GM21360 (cell line): ENCODE results near the gene CLEC2D.
"Not testable (repeated sequence)": the region's sequence is repeated elsewhere in the genome, so short reads cannot be mapped to it uniquely, and the experiment has no call there.

ENCODE experiments used
- ATAC-seq: cut with Tn5 transposase; IDR thresholded peaks from one replicate; pipeline ENCODE4 v1.9.1; 2021; ENCODE audit warnings: mild to moderate bottlenecking, moderate library complexity; ENCODE audit not compliant: unreplicated experiment

The CLEC2D gene, protein sequence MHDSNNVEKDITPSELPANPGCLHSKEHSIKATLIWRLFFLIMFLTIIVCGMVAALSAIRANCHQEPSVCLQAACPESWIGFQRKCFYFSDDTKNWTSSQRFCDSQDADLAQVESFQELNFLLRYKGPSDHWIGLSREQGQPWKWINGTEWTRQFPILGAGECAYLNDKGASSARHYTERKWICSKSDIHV

DNA sequence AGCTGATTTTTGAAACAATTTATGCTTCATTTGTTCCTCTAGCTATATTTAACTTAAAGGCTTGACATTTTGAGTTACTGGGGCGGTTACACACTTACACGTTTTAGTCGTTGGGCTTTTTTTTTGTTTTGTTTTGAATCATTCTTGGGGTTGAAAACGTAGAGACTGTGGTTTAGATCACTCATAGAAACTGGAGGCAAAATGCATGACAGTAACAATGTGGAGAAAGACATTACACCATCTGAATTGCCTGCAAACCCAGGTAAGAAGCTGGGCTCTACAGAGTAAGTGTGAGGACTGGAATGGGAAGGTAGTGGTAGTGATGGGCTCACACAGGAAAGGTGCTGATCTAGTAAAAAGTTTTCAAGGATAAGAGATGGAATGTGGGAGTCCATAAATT is at the start of gene CLEC2D:
TSS of gene CLEC2D (plus strand) at position 180 of the 400 bp plus-strand sequence. CDS start at position 202, 22 bp downstream.
- ATAC-seq, result peak; percentile 48

DNA sequence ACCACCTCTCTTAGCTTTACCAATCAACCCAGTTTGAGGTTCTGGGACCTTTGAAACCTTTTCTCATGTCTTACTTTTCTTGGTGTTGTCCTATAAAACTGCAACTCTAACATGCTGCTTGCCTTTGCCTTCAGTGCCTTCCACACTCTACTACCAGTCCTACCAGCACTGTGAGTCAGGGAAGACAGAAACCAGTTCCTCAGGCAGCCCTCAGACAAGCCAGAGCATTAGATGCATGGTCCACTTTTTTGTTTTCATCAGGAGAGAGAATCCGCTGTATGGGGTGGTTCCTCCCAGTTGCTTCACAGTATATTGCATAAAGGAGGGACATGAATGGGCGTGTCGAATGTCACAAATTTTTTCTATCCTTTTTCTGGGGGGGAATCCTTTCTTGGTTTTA is 44.5 kb upstream of the CLEC2D start:
- ATAC-seq, result no peak

DNA sequence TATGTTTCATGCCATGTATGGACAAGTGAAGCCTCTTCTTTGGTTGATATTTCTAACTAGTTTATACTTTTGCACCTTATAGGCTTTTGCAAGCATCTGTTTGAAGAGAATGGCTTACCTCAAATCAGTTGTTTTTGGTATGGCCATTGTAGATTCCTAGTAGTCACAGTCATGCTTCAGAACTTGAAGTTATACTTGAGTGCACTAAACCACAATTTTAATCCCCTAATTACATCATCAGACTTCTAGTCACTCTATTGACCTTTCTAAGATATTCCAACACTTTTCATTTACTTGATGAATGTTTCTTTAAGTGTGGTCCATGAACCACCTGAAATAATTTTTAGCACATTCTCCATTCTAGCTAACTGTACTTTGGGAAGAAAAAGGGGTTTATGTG is 43.2 kb upstream of the CLEC2D start:
- ATAC-seq, result no peak

DNA sequence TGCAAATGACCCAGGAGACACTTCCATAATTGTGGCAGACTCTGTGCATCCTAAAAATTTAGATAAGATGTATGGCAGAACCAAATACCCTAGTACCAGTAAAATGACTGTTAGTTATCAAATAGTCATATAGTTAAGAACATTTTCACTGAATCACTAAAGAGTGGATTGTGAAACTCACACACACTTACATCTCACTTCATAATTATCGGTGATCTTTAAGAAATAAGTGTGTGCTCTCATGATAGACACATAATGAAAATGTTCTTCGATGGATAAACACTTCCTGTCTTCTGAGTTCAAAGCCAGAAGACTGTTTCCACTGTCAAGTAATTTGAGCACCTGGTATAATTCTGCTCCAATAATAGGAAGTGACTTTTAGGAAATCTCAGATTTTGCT is 42.7 kb upstream of the CLEC2D start:
- ATAC-seq, result no peak

DNA sequence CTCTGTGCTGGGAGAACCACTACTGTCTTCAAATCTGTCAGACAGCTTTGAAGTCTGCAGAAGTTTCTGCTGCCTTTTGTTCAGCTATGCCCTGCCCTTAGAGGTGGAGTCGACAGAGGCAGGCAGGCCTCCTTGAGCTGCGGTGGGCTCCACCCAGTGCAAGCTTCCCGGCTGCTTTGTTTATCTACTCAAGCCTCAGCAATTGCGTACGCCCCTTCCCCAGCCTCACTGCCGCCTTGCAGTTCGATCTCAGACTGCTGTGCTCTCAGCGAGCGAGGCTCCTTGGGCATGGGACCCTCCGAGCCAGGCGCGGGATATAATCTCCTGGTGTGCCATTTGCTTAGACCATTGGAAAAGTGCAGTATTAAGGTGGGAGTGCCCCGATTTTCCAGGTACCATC is 36.7 kb upstream of the CLEC2D start:
- ATAC-seq, result no peak

DNA sequence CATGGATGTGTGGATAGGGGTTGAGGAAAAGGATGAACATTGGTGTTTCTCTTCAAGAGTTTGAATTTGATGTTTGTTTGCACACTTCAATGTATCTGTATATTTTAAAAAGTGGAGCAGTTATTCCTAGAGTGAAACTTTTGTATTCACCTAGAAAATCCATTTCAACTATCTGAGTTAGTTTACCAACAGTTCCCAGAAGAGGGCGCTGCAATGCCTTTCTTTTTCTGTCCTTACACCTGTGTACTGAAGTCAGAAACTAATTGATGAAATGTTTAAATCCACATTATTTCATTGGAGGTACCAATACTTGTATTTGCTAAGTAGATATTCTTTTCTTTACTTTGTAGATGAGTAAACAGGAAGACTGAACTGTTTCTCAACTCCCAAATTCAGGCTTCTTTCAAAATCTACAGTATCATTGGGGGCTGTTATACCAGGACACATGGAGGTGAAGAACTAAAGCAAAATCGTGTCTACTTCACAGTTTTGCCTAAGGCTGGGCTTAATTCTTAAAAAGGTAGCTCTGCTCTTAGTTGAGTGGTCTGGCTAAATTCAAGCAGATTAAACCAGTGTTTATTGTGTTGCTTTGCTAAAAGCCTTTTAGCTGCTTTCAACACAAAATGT is 35.2 kb upstream of the CLEC2D start:
- ATAC-seq, result no peak

DNA sequence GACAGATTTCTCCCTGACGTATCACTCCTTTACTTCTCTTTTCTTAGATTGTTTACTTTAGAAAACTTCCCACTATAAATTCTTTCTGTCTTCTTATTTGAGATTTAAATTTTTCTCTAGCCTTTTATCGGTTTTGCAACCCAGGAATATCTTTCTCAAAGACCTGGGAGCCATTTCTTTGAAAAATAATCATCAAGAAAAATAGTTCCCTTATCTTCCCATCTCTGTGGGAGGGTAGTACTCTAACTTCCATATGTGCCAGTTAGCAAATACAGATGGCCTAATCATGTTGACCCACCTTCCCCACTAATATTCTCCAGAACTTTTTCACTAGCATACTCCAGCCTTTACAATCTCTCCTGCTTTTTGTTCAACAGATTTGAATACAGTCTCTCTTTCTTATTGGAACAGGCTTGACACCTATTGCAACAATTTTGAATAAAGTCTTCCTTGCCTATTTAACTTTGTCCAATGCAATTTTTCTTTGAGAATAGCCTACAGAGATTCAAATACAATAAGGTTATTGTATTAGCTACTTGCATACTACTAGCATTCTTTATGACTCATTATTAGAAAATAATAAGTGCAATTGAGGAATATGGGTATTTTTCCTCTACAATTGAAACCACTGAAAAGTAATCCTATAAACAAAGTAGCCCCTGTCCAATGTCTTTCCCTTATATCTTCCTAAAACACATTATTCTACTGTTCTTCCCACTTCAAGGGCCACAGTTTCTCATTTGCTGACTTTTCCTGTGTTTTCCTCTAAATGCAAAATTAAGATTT is 34.4 kb upstream of the CLEC2D start:
- no peak for ATAC-seq

DNA sequence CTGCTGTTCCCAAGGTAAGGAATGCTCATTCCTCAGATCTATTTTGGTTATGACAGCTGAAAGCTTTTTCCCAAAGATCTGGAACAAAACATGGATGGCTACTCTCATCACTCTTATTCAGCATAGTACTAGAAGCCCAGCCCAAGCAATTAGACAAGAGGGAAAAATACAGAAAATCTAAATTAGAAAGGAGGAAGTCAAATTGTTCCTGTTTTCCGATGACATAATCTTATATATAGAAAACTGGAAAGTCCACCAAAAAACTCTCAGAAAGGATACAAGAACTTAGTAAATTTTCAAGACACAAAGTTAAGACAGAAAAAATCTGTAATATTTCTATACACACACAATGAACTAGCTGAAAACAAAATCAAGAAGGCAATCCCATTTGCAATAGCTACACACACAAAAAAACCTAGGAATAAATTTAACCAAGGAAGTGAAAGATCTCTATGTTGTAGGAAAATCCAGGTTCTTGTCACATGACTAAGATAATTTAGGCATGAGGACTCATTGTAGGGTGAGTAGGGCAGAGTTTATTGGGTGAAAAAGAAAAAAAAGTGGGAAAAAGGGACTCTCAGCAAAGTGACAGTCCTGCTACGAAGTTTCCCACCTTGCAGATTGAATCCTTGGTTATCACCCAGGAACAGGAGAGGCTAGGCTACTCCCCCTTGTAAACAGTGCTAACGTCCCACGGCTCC is 33.2 kb upstream of the CLEC2D start:
- ATAC-seq, result no peak

DNA sequence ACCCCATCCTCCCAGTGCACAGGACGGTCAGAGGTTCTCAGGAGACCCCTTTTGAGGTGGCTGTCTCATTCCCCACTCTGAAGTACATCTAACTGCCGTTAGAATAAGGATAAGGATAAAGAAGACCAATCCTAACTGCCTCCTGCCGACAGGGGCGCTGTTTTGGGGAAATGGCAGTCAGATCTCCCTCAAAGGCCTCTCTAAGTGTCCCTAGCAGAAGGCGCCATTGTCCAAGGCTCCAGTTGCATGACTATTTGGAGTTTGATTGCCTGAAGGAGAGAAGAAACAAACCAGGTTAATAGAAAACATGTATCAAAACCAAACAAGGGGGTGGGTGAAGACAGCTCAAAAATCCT is 32.7 kb upstream of the CLEC2D start:
- no peak for ATAC-seq

DNA sequence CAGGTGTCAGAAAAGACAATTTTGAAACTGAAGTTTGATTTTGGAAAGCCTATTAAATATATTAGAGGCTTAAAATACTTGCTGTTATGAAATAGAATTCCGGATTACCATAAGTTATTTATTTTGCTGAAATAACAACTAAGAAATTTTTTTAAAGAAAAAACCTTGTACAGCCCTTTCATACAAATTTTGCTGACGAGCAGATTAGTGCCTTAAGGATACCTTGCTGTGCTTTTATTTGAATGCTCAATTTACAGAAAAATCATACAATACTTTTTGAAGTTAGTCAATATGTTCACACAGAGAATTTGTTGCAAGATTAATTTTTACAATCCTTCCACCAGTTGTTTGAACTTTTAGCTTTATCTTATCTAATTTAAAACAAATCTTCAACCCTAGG is 29.5 kb upstream of the CLEC2D start:
- no peak for ATAC-seq

DNA sequence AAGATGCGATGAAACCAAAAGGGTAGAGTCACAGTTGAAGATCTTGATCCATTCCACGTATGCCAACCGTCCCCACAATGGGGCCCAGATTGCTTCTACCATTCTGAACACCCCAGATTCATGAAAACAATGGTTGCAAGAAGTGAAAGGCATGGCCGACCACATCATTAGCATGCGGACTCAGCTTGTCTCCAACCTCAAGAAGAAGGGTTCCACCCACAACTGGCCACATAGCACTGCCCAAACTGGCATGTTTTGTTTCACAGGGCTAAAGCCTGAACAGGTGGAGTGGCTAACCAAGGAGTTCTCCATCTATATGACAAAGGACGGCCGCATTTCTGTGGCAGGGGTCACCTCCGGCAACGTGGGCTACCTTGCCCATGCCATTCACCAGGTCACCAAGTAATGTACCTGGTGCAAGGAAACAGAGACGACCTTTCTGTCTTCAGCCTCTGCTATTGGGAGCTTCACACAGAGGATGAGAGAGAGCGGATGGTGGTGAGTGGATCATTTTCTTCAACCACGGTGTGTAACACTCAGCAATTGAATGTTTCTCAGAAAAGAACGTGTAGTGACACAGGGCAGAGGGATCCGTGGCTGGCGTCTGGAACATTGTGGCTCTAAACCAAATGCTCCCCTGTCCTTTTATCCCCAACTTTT is 26.8 kb upstream of the CLEC2D start:
- no peak for ATAC-seq

DNA sequence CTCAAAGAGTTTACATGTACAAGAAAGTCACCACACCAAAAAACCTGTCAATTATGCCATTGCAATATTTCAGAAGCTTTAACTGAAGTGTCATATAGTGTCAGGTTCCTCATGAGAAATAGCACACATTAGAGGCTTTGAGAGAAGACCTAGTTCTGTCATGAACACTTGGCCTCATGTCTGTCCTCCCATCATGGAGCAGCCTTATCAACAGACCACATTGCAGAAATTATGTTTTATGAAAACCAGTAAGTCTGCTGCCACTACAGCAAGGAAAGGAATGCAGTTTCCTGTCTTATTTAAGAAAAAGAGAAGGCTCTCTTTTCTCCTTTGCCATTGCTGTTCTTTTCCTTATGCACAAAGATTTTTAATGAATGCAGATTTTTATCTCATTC is 26.2 kb upstream of the CLEC2D start:
- no peak for ATAC-seq

DNA sequence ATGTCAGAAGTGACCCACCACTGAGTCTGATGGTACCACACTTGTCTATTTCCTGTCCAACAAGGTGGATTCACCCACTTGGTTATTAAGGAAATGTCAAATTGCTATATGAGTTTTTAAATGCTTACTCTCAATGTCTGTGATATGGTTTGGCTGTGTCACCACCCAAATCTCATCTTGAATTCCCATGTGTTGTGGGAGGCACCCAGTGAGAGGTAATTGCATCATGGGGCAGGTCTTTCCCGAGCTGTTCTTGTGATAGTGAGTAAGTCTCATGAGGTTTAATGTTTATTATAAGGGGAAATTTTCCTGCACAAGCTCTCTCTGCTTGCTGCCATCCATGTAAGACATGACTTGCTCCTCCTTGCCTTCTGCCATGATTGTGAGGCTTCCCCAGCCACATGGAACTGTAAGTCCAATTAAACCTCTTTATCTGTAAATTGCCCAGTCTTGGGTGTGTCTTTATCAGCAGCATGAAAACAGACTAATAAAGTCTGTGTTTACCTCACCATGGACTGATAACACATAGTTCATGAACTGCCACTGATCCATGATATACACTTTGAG is 24.4 kb upstream of the CLEC2D start:
- not testable (repeated sequence) for ATAC-seq

DNA sequence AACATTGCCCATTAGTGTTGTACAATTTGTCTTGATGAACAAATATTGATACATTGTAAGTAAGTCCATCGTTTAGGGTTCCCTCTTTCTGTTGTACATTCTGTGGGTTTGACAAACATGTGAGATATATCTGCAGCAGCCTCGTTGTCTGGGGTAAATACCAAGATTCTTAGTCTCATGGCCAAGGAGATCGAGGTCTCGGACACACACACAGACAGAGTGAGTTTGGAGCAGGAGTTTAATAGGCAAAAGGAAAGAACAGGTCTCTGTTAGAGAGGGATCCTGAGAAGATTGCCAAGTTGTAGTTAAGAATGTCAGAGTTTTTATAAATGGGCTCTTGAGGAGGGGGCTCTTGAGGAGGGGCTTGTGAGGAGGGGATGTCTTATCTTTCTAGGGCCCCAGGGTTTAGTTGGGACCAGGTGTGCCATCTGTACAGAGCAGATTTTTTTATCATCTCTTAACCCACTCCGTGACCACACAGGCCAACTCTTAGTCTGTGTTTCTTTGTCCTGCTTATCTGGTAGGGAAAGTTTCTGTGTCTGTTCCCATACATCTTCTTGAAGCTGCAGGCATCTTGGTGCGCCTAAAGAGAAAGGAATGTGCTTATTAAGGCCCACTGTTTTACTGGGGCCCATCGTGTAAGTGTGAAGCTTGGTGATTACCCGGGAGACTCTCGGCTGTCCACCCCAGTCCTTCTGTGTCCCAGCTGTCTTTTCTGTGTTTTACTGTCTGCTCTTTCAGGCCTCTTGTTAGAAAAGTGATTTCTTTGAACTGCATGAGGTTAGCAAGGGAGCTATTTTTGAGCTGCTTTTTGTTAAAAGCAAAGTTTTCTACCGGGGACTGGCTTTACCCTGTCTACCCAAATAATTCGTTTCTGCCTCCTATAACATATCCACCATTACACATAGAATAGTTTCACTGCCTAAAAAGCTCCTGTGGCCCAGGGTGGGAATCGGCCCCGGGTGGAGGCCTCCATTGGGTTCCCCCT is 22.4 kb upstream of the CLEC2D start:
- ATAC-seq, result peak; percentile 7

DNA sequence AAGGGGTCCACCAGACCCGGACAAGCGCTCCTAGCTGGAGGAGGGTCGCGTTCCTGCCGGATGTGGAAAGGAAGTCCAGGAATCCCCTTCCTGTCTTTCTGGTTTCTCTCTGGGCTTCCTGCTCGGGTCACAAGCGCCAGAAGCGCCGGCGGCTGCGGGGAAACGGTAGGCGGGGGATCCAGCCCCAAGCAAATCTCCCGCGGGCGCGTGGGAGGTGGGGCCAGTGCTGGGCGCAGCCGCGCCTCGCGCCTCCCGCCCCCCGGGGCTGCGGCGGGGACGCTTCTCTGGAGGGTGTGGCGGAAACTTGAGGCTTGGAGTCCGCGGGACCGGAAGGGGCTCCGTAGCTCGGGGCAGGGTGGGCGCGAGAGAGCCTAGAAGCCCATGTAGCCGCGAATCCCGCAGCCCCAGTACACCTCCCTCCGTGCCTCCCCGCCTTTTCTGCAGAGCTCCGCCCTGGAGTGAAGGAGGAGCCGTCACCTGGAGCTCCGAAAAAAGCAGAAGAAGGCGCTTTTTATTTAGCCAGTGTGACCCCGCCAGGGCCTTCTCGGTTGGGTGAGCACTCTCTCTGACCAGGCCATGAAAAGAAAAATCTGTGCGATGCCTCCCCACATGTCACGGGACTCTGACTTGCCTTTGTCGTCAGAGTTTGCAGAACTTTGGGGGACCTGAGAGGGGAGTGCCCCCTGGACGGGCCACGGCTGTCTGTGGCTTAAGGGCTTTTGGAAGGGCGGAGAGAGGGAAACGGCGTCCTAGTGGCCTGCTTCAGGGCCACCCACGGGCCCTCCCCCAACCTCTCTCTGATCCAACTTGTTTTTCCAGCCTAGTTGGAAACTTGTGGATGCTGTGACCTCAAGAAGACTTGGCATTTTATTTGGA is 21.4 kb upstream of the CLEC2D start:
- ATAC-seq, result peak; percentile 62

DNA sequence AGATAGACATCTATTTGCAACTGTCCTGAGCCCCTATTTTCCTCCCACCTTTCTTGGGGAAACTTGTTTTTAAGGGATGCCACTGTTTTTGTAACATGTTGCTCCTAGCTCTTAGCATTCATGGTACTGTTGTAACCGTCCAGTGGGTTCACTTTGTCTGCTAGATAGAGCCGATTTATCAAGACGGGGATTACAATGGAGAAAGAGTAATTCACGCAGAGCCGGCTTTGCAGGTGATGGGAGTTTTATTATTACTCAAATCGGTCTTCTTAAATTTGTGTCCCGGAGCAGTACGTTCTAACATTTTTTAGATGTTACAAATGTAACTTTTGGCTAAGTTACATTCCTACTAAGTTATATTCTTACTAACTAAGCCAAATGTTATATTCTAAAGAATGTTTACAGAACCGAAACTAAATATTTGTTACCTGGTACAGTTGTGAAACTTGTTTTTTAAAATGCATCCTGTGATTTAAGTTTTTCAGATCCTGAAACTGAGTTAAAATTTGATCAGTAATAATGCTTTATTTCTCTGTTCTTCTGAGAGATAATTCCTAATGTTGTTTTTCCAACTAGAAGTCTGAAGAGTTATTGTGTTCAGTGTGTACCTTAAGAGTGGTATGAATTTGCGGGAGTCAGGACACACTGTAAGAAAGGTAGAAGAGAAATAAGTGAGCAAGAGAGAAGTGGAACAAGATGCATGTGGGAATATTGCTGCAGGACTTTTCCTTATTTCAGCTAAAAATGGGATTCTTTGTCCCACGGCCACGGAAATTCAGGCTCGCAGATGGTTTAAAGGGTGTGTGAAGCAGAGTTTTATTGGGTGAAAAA is 20.6 kb upstream of the CLEC2D start:
- peak; percentile 2 for ATAC-seq

DNA sequence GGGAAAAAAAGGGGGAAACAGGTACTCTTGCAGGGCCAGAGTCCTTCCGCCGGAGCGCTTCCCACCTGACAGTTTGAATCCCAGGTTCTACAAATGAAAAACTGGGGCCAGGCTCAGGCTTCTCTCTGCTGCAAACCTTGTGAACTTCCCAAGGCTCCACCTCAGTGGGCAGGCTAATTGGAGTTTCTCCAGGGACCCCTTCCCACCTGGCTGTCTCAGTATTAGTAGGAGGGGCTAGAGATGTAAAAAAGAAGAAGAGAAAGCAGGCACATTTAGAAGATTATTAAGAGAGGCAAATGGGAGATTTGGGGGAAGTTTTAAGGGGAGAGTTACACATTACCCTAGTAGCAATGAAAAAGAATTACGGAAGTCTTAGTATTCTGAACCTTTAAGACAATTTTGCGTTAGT is 20.0 kb upstream of the CLEC2D start:
- no peak for ATAC-seq

DNA sequence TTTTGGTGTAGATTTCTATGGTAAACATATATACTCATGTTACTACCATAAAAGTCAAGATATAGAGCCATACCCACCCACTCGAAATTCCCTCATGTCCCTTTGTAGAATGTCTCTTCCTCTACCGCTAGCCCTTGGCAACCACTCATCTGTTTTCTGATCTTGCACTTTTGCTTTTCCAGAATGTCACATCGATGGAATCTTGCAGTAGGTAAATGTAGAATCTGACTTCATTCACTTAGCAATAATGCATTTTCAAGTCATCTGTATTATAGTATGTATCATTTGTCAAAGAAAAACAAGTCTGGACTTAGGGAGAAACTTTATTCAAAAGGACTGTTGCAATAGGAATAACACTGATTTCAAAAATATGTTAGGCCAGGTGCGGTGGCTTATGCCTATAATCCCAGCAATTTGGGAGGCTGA is 19.3 kb upstream of the CLEC2D start:
- no peak for ATAC-seq
